Tibial nerve (tissue), 4 donors: ENCODE data around the gene NDUFB3. TPM values are rescaled to one million over a fixed set of nuclear protein-coding genes. Genes with fewer than 3 reads are reported as not detected.
A peak's percentile ranks its signal among the peaks of the same experiment; 100 is the strongest.
"Not testable (repeated sequence)": the region's sequence is repeated elsewhere in the genome, so short reads cannot be mapped to it uniquely, and the experiment has no call there.

ENCODE experiments used
- DNase-seq, 2 donors: peaks; one replicate each; pipeline ENCODE4 v3.0.0-alpha.2; 2019; ENCODE audit warnings: low spot score in 2 of 2
- H3K27ac ChIP-seq, 4 donors: fragments of 200-600 bp; sonication (generic) in 3 of 4; one replicate each; pipeline ENCODE4 v1.5.1; 2017 to 2019; ENCODE audit warnings: mild to moderate bottlenecking in 1 of 4
- H3K27me3 ChIP-seq, 2 donors: fragments of 200-600 bp; sonication (generic) in 1 of 2; one replicate each; pipeline versions ENCODE4 v1.5.1 to v1.6.0; 2017 to 2019
- H3K36me3 ChIP-seq, 3 donors: fragments of 200-600 bp; sonication (generic); one replicate each; pipeline ENCODE4 v1.5.1; 2018 to 2019
- H3K4me1 ChIP-seq, 4 donors: fragments of 200-600 bp; sonication (generic) in 3 of 4; one replicate each; pipeline ENCODE4 v1.5.1; 2017 to 2019
- H3K4me3 ChIP-seq, 4 donors: fragments of 200-600 bp; sonication (generic) in 3 of 4; one replicate each; pipeline ENCODE4 v1.5.1; 2017 to 2019; ENCODE audit warnings: mild to moderate bottlenecking in 1 of 4, moderate library complexity in 1 of 4
- H3K9me3 ChIP-seq, 4 donors: fragments of 200-600 bp; sonication (generic) in 3 of 4; one replicate each; pipeline ENCODE4 v1.5.1; 2017 to 2019
- CTCF ChIP-seq, 5 experiments: fragments of 200-600 bp in 3 of 5; fragments of 450-650 bp in 2 of 5; sonication (generic) in 3 of 5; IDR thresholded peaks; one replicate each; pipeline ENCODE4 v1.5.1; 2016 to 2019; ENCODE audit warnings: antibody characterized with exemption in 5 of 5, mild to moderate bottlenecking in 3 of 5, moderate library complexity in 2 of 5
- EP300 ChIP-seq, 2 donors: sonication (generic); formaldehyde crosslinking; IDR thresholded peaks; one replicate each; pipeline ENCODE4 v1.6.1; 2017; ENCODE audit warnings: antibody characterized with exemption in 2 of 2, mild to moderate bottlenecking in 1 of 2
- POLR2A ChIP-seq, 2 donors: fragments of 450-650 bp; IDR thresholded peaks; one replicate each; pipeline ENCODE4 v1.6.1; 2017; ENCODE audit warnings: antibody characterized with exemption in 2 of 2, mild to moderate bottlenecking in 2 of 2, moderate library complexity in 2 of 2
- WGBS, 2 donors: methylation state at CpG; one replicate each; pipeline ENCODE4 v1.1.5; 2018; 5-methylcytosine and 5-hydroxymethylcytosine counted together
- total RNA-seq, 4 donors: library from RNA; depleted of rRNA; stranded (reverse); fragments of >200 nt; gene quantifications; one replicate each; pipeline ENCODE4 v1.1.0, GENCODE V29; 2016

Gene NDUFB3
- total RNA-seq, result 10 to 100 TPM; 30.8 to 55.7 (median 52.1) TPM

GRCh38 chr2:201071479-201072200, at the start of gene NDUFB3, which contains the start of gene HYCC2:
NDUFB3 (plus strand) TSS chr2:201072001; CDS start chr2:201078883, 6,882 bp downstream.
HYCC2 (minus strand) TSS chr2:201071671; CDS start chr2:201024009, 47,662 bp downstream.
- H3K27ac ChIP-seq, result peak within 1 kb of the TSS; percentile 59 to 93 (median 82)
- H3K36me3 ChIP-seq, result no peaks in the 10 kb centered on the region
- TF ChIP-seq EP300 (IDR thresholded peaks at IDR 0.05), result peak; percentile 81 to 94
- peak; percentile 29 to 62 (median 47) for TF ChIP-seq CTCF (IDR thresholded peaks at IDR 0.05)
- TF ChIP-seq POLR2A (IDR thresholded peaks at IDR 0.05), result peak; percentile 60 to 72
- H3K27me3 ChIP-seq, result no peaks in the 10 kb centered on the region
- H3K9me3 ChIP-seq, result no peaks in the 10 kb centered on the region
- H3K4me1 ChIP-seq, result peaks cover 5 to 82% (median 27%) of the 10 kb centered on the region in 4 donors
- DNase-seq, result peak; percentile 80 to 91
- peak within 1 kb of the TSS; percentile 71 to 100 (median 90) for H3K4me3 ChIP-seq
- WGBS, 2 donors, result 0% methylated on average over 14 to 34 of the region's 34 CpGs

- no peak overlapping the region for H3K4me3 ChIP-seq
- H3K27ac ChIP-seq, result no peak overlapping the region
- peaks cover 0 to 32% (median 7%) of the 10 kb centered on the region in 3 donors for H3K36me3 ChIP-seq
- H3K27me3 ChIP-seq, result no peaks in the 10 kb centered on the region
- peaks cover 0 to 13% (median 2%) of the 10 kb centered on the region in 4 donors for H3K9me3 ChIP-seq
- H3K4me1 ChIP-seq, result no peaks in the 10 kb centered on the region
- DNase-seq, result no peak
- TF ChIP-seq CTCF (IDR thresholded peaks at IDR 0.05), result no peak
- no peak for TF ChIP-seq POLR2A (IDR thresholded peaks at IDR 0.05)
- no peak for TF ChIP-seq EP300 (IDR thresholded peaks at IDR 0.05)
Measured at GRCh38 chr2:201024518-201024917, 47.3 kb upstream of the NDUFB3 start.

- H3K27me3 ChIP-seq, H3K4me3 ChIP-seq, DNase-seq, H3K4me1 ChIP-seq, H3K27ac ChIP-seq, H3K9me3 ChIP-seq: not testable (repeated sequence)
- WGBS, 2 donors, result 71 to 94% methylated on average over 1 to 2 of the region's 2 CpGs
- peaks cover 0 to 14% (median 0%) of the 10 kb centered on the region in 3 donors for H3K36me3 ChIP-seq
Measured at GRCh38 chr2:201034355-201034754, 37.4 kb upstream of the NDUFB3 start.

- H3K4me1 ChIP-seq, DNase-seq, H3K4me3 ChIP-seq, H3K27ac ChIP-seq, H3K27me3 ChIP-seq, H3K9me3 ChIP-seq: not testable (repeated sequence)
- 96 to 98% methylated on average over 4 of the region's 4 CpGs for WGBS, 2 donors
- H3K36me3 ChIP-seq, result peaks cover 0 to 13% (median 0%) of the 10 kb centered on the region in 3 donors
Measured at GRCh38 chr2:201038361-201038760, 33.4 kb upstream of the NDUFB3 start.

GRCh38 chr2:201038855-201039254, 32.9 kb upstream of the NDUFB3 start:
- TF ChIP-seq CTCF (IDR thresholded peaks at IDR 0.05), result no peak
- no peak for TF ChIP-seq EP300 (IDR thresholded peaks at IDR 0.05)
- no peak for TF ChIP-seq POLR2A (IDR thresholded peaks at IDR 0.05)
- Histone ChIP-seq H3K36me3 (peaks cover 0 to 13% (median 0%) of the 10 kb centered on the region in 3 donors), H3K4me3 (no peak overlapping the region), H3K9me3 (no peaks in the 10 kb centered on the region), H3K4me1 (no peaks in the 10 kb centered on the region), H3K27me3 (no peaks in the 10 kb centered on the region), H3K27ac (no peak overlapping the region)
- no peak for DNase-seq
- 96 to 100% methylated on average over 2 of the region's 2 CpGs for WGBS, 2 donors

GRCh38 chr2:201040867-201041628, 30.8 kb upstream of the NDUFB3 start:
- peaks cover 0 to 18% (median 0%) of the 10 kb centered on the region in 3 donors for H3K36me3 ChIP-seq
- TF ChIP-seq POLR2A (IDR thresholded peaks at IDR 0.05) (no peak), EP300 (IDR thresholded peaks at IDR 0.05) (no peak), CTCF (IDR thresholded peaks at IDR 0.05) (no peak)
- H3K27me3 ChIP-seq, result no peaks in the 10 kb centered on the region
- WGBS, 2 donors, result 80 to 91% methylated on average over 4 of the region's 4 CpGs
- H3K4me3 ChIP-seq, result no peak overlapping the region
- H3K9me3 ChIP-seq, result no peaks in the 10 kb centered on the region
- no peaks in the 10 kb centered on the region for H3K4me1 ChIP-seq
- H3K27ac ChIP-seq, result no peak overlapping the region
- DNase-seq, result no peak

GRCh38 chr2:201042451-201042850, 29.4 kb upstream of the NDUFB3 start:
- DNase-seq, H3K4me3 ChIP-seq, H3K4me1 ChIP-seq, H3K27me3 ChIP-seq, H3K9me3 ChIP-seq, H3K27ac ChIP-seq: not testable (repeated sequence)
- 98% methylated on average over 20 to 21 of the region's 36 CpGs for WGBS, 2 donors
- peaks cover 0 to 18% (median 0%) of the 10 kb centered on the region in 3 donors for H3K36me3 ChIP-seq

GRCh38 chr2:201043050-201043449, 28.8 kb upstream of the NDUFB3 start:
- not testable (repeated sequence) for H3K27me3 ChIP-seq, H3K9me3 ChIP-seq, H3K4me3 ChIP-seq, DNase-seq, H3K4me1 ChIP-seq, H3K27ac ChIP-seq
- 78 to 84% methylated on average over 5 of the region's 5 CpGs for WGBS, 2 donors
- peaks cover 0 to 18% (median 0%) of the 10 kb centered on the region in 3 donors for H3K36me3 ChIP-seq
